Liver (tissue), 4 donors: ENCODE results near the gene SERPINB8. TPM values are rescaled to one million over a fixed set of nuclear protein-coding genes. Genes with fewer than 3 reads are reported as not detected.

Source experiments
- polyA plus RNA-seq, 2 donors: library from polyadenylated mRNA; stranded (reverse) in 1 of 2; unstranded in 1 of 2; fragments of 200-250 nt in 1 of 2; fragments of >200 nt in 1 of 2; fragmentation: Nextera tagmentation in 1 of 2; extraction: Ambion mirVana in 1 of 2; gene quantifications; one replicate each; pipeline versions ENCODE4 v1.2.1 to v1.2.3, GENCODE V29; 2013 to 2015
- total RNA-seq, 2 donors: library from RNA; depleted of rRNA; stranded (reverse); fragments of >200 nt; gene quantifications; one replicate each; pipeline ENCODE4 v1.2.3, GENCODE V29; 2014
- donor health status: healthy.
- donor health status: healthy.
- donor health status: healthy.

The SERPINB8 gene
- total and polyA plus RNA-seq, 4 donors = 2.5 to 8.6 (median 6.7) TPM

Other genes starting within 250 kb of the SERPINB8 start
- not detected for gene SERPINB7, start 194.7 kb upstream of the SERPINB8 start, total RNA-seq
- gene SERPINB7, start 194.7 kb upstream of the SERPINB8 start, polyA plus RNA-seq = not detected
- gene SERPINB2, start 82.4 kb upstream of the SERPINB8 start, total RNA-seq = 1 to 10 TPM in 1 of 2 donors, not detected in 1; 1.7 TPM
- gene SERPINB2, start 82.4 kb upstream of the SERPINB8 start, polyA plus RNA-seq = under 1 TPM in 1 of 2 donors, not detected in 1; 0.02 TPM
- gene SERPINB10, start 62.1 kb upstream of the SERPINB8 start, total RNA-seq = 1 to 10 TPM in 1 of 2 donors, not detected in 1; 4.6 TPM
- gene SERPINB10, start 62.1 kb upstream of the SERPINB8 start, polyA plus RNA-seq = not detected
- under 1 TPM in 1 of 2 donors, not detected in 1; 0.28 TPM for gene HMSD, start 20.8 kb upstream of the SERPINB8 start, total RNA-seq
- gene HMSD, start 20.8 kb upstream of the SERPINB8 start, polyA plus RNA-seq = under 1 TPM; 0.13 to 0.14 TPM
- under 1 TPM in 1 of 2 donors, not detected in 1; 0.84 TPM for gene LINC00305, start 179.0 kb downstream of the SERPINB8 start, total RNA-seq
- gene LINC00305, start 179.0 kb downstream of the SERPINB8 start, polyA plus RNA-seq = not detected